ENCODE data around the gene NDUFS4.

NDUFS4 gene

DNA sequence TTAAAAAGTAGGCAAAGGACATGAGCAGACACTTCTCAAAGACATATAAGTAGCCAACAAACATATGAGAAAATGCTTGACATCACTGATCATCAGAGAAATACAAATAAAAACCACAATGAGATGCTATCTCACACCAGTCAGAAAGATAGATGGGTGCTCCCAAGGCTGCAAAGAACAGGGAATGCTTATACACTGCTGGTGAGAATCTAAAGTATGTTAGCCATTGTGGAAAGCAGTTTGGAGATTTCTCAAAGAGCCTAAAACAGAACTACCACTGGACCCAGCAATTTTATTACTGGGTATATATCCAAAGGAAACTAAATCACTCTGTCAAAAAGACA, 154.2 kb downstream of the NDUFS4 start:
- H3K4me3 ChIP-seq (ENCODE audit: low read depth, low read length): no peak overlapping the region
- TF ChIP-seq, protein P1, sequence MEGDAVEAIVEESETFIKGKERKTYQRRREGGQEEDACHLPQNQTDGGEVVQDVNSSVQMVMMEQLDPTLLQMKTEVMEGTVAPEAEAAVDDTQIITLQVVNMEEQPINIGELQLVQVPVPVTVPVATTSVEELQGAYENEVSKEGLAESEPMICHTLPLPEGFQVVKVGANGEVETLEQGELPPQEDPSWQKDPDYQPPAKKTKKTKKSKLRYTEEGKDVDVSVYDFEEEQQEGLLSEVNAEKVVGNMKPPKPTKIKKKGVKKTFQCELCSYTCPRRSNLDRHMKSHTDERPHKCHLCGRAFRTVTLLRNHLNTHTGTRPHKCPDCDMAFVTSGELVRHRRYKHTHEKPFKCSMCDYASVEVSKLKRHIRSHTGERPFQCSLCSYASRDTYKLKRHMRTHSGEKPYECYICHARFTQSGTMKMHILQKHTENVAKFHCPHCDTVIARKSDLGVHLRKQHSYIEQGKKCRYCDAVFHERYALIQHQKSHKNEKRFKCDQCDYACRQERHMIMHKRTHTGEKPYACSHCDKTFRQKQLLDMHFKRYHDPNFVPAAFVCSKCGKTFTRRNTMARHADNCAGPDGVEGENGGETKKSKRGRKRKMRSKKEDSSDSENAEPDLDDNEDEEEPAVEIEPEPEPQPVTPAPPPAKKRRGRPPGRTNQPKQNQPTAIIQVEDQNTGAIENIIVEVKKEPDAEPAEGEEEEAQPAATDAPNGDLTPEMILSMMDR (IDR thresholded peaks at IDR 0.05; ENCODE audit: low read depth, low read length): no peak

DNA sequence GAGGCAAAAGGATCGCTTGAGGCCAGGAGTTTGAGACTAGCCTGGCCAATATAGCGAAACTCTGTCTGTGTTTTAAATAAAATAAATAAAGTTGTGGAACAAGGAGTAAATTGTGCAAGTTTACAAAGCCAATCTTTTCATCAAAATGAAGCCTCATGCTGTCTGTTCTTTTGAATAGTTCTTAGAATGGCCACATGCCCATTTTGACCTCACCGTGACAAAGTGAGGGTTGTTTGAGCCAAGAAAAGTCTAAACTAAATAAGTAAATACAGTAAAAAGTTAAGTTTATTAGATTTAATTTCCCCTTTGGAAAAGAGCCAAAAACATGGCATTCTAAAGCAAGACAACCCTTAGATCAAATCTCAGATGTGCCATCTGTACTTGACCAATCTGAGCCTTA, 165.7 kb downstream of the NDUFS4 start:
- H3K4me3 ChIP-seq (ENCODE audit: low read depth, low read length): no peak overlapping the region
- TF ChIP-seq, protein P1 (IDR thresholded peaks at IDR 0.05; ENCODE audit: low read depth, low read length): no peak

DNA sequence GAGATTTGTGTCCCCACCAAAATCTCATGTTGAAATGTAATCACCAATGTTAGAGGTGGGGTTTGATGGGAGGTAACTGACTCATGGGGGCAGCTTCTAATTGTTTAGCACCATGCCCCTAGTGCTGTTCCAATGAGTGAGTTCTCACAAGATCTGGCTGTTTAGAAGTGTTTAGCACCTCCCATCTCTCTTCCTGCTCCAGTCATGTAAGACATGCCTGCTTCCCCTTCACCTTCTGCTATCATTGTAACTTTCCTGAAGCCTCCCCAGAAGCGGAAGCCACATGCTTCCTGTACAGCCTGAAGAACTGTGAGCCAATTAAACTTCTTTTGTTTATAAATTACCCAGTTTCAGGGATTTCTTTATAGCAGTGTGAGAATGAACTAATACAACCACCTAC, 170.5 kb downstream of the NDUFS4 start:
- TF ChIP-seq, protein P1 (IDR thresholded peaks at IDR 0.05; ENCODE audit: low read depth, low read length): no peak

More for the DNA sequence above, 170.5 kb downstream of the NDUFS4 start:
- H3K4me3 ChIP-seq (ENCODE audit: low read depth, low read length): no peak overlapping the region

All from WI38 (cell line).